Measurements from ENCODE around the gene FGF19.

The FGF19 gene

DNA sequence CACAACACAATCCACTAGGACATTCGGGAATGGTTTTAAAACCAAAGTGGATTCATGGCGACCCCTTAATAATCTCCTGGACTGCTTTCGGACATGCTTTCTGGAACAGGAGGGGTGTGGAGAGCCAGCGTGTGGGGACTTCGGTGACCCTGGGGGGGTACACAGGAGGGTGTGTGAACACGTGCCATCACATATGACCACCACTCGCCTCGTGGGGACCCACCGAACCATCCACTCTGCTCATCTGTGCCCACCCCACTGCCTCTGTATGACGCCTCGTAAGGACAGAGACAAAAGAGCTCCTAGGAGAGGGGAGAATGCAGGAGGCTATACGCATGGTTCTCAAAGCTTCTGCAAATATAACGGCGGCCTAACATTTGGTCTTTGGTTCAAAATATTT, 37.6 kb downstream of the FGF19 start:
- DNase-seq (ENCODE audit: extremely low spot score) = no peak
- TF ChIP-seq ARNT (IDR thresholded peaks at IDR 0.05) (no peak), CTBP1 (IDR thresholded peaks at IDR 0.05; ENCODE audit: borderline replicate concordance) (no peak), NFRKB (IDR thresholded peaks at IDR 0.05) (no peak), LEF1 (IDR thresholded peaks at IDR 0.05; ENCODE audit: borderline replicate concordance) (no peak), L3MBTL2 (conservative IDR thresholded peaks at IDR 0.05) (no peak), FOXM1 (IDR thresholded peaks at IDR 0.05; ENCODE audit: borderline replicate concordance) (no peak)
- TF ChIP-seq, protein P1, sequence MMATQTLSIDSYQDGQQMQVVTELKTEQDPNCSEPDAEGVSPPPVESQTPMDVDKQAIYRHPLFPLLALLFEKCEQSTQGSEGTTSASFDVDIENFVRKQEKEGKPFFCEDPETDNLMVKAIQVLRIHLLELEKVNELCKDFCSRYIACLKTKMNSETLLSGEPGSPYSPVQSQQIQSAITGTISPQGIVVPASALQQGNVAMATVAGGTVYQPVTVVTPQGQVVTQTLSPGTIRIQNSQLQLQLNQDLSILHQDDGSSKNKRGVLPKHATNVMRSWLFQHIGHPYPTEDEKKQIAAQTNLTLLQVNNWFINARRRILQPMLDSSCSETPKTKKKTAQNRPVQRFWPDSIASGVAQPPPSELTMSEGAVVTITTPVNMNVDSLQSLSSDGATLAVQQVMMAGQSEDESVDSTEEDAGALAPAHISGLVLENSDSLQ (IDR thresholded peaks at IDR 0.05) = no peak
- CTCF ChIA-PET = no interaction called here
- POLR2A ChIA-PET = interaction anchor here (1.2 kb wide), 1 partner anchor 9 kb away, joined by 3 read pairs; the partner anchor contains the start of gene LTO1

- ChIA-PET CTCF (no interaction called here), POLR2A (no interaction called here)
- TF ChIP-seq BHLHE40 (IDR thresholded peaks at IDR 0.05; ENCODE audit: borderline replicate concordance) (no peak), SUZ12 (IDR thresholded peaks at IDR 0.05) (no peak), FOXK2 (IDR thresholded peaks at IDR 0.05) (no peak), CTBP1 (IDR thresholded peaks at IDR 0.05; ENCODE audit: borderline replicate concordance) (no peak), L3MBTL2 (conservative IDR thresholded peaks at IDR 0.05) (no peak), LEF1 (IDR thresholded peaks at IDR 0.05; ENCODE audit: borderline replicate concordance) (no peak), ARNT (IDR thresholded peaks at IDR 0.05) (no peak), TARDBP (IDR thresholded peaks at IDR 0.05) (no peak), ZNF384 (IDR thresholded peaks at IDR 0.05) (no peak), ELF4 (IDR thresholded peaks at IDR 0.05) (no peak), HDGF (IDR thresholded peaks at IDR 0.05; ENCODE audit: borderline replicate concordance) (no peak), NFRKB (IDR thresholded peaks at IDR 0.05) (no peak)
- TF ChIP-seq, protein P1 (IDR thresholded peaks at IDR 0.05) = no peak
- no peak for DNase-seq (ENCODE audit: extremely low spot score)
Observed at GRCh38 chr11:69665669-69666068, 38.2 kb downstream of the FGF19 start.

DNA sequence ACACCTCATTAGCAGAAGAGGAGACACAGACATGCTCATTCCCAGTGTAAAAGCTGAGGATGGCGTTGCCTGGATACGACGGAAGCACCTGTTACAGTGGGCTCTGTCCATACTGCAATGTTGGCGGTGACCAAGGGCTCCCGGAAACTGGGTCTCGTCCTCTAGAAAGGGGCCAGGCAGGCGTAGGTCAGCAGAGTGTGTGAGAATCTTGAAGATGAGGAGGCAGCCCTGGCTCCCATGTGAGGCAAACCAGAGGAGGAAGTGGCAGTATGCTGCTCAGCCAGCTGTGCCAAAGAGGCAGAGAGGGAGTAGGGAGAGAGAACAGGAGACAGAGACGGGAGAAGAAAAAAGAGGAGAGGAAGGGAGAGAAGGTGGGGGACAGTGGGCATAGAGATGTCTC, 38.9 kb downstream of the FGF19 start:
- no peak for TF ChIP-seq FOXM1 (IDR thresholded peaks at IDR 0.05; ENCODE audit: borderline replicate concordance)
- TF ChIP-seq HDGF (IDR thresholded peaks at IDR 0.05; ENCODE audit: borderline replicate concordance) = no peak
- TF ChIP-seq ELF4 (IDR thresholded peaks at IDR 0.05) = no peak
- TF ChIP-seq TARDBP (IDR thresholded peaks at IDR 0.05) = no peak
- TF ChIP-seq SUZ12 (IDR thresholded peaks at IDR 0.05) = no peak
- TF ChIP-seq L3MBTL2 (conservative IDR thresholded peaks at IDR 0.05) = no peak
- TF ChIP-seq ZNF384 (IDR thresholded peaks at IDR 0.05) = no peak
- no peak for TF ChIP-seq BHLHE40 (IDR thresholded peaks at IDR 0.05; ENCODE audit: borderline replicate concordance)
- POLR2A ChIA-PET = no interaction called here
- CTCF ChIA-PET = no interaction called here
- DNase-seq (ENCODE audit: extremely low spot score) = no peak

- POLR2A ChIA-PET = no interaction called here
- TF ChIP-seq SP1 (IDR thresholded peaks at IDR 0.05) = no peak
- TF ChIP-seq L3MBTL2 (conservative IDR thresholded peaks at IDR 0.05) = no peak
- TF ChIP-seq FOXA1 (IDR thresholded peaks at IDR 0.05) = no peak
- TF ChIP-seq BHLHE40 (IDR thresholded peaks at IDR 0.05; ENCODE audit: borderline replicate concordance) = no peak
- no peak for TF ChIP-seq CTBP1 (IDR thresholded peaks at IDR 0.05; ENCODE audit: borderline replicate concordance)
- TF ChIP-seq FOXK2 (IDR thresholded peaks at IDR 0.05) = no peak
- CTCF ChIA-PET = no interaction called here
- no peak for DNase-seq (ENCODE audit: extremely low spot score)
Observed at GRCh38 chr11:69664103-69664775, 39.6 kb downstream of the FGF19 start.

DNA sequence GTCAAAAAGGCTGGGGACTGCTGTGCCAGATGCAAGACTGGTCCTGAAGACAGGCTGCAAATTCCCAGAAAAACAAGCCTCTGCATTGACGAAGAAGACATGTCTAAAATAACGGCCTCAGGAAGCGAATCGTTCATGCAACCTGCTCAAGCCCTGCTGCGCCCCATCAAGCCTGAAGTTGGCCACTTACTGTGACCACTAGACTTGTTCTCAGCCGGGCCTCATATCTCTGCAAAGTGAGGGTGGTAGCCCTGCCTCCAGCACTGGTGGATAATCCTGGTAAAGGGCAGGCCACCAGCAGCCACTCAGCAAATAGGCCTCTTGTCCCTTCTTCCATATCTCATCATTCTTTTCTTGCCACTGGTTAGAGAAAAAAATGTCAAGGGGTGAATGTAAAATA, 40.5 kb downstream of the FGF19 start:
- DNase-seq (ENCODE audit: extremely low spot score) = no peak
- ChIA-PET POLR2A (no interaction called here), CTCF (no interaction called here)
- TF ChIP-seq FOXK2 (IDR thresholded peaks at IDR 0.05) (no peak), ELF4 (IDR thresholded peaks at IDR 0.05) (no peak), L3MBTL2 (conservative IDR thresholded peaks at IDR 0.05) (no peak), SP1 (IDR thresholded peaks at IDR 0.05) (no peak), FOXA1 (IDR thresholded peaks at IDR 0.05) (no peak), NFRKB (IDR thresholded peaks at IDR 0.05) (no peak), LEF1 (IDR thresholded peaks at IDR 0.05; ENCODE audit: borderline replicate concordance) (no peak), TARDBP (IDR thresholded peaks at IDR 0.05) (no peak), ARNT (IDR thresholded peaks at IDR 0.05) (no peak), ZNF384 (IDR thresholded peaks at IDR 0.05) (no peak), HDGF (IDR thresholded peaks at IDR 0.05; ENCODE audit: borderline replicate concordance) (no peak), FOXM1 (IDR thresholded peaks at IDR 0.05; ENCODE audit: borderline replicate concordance) (no peak), SUZ12 (IDR thresholded peaks at IDR 0.05) (no peak), CTBP1 (IDR thresholded peaks at IDR 0.05; ENCODE audit: borderline replicate concordance) (no peak), BHLHE40 (IDR thresholded peaks at IDR 0.05; ENCODE audit: borderline replicate concordance) (no peak)
- TF ChIP-seq, protein P1 (IDR thresholded peaks at IDR 0.05) = no peak

GRCh38 chr11:69662806-69663205, 41.0 kb downstream of the FGF19 start:
- DNase-seq (ENCODE audit: extremely low spot score) = no peak
- TF ChIP-seq FOXK2 (IDR thresholded peaks at IDR 0.05) = no peak
- TF ChIP-seq FOXM1 (IDR thresholded peaks at IDR 0.05; ENCODE audit: borderline replicate concordance) = no peak
- no peak for TF ChIP-seq L3MBTL2 (conservative IDR thresholded peaks at IDR 0.05)
- TF ChIP-seq TARDBP (IDR thresholded peaks at IDR 0.05) = no peak
- no peak for TF ChIP-seq HDGF (IDR thresholded peaks at IDR 0.05; ENCODE audit: borderline replicate concordance)
- no peak for TF ChIP-seq SP1 (IDR thresholded peaks at IDR 0.05)
- TF ChIP-seq ARNT (IDR thresholded peaks at IDR 0.05) = no peak
- no peak for TF ChIP-seq ELF4 (IDR thresholded peaks at IDR 0.05)
- TF ChIP-seq ZNF384 (IDR thresholded peaks at IDR 0.05) = no peak
- TF ChIP-seq SUZ12 (IDR thresholded peaks at IDR 0.05) = no peak
- TF ChIP-seq FOXA1 (IDR thresholded peaks at IDR 0.05) = no peak
- no peak for TF ChIP-seq NFRKB (IDR thresholded peaks at IDR 0.05)
- TF ChIP-seq CTBP1 (IDR thresholded peaks at IDR 0.05; ENCODE audit: borderline replicate concordance) = no peak
- POLR2A ChIA-PET = no interaction called here
- CTCF ChIA-PET = no interaction called here

Measured in HEK293T (cell line).